Activated CD8-positive, alpha-beta memory T cell treated with anti-CD3 and anti-CD28 coated beads, Interleukin-2, amount 50 U/mL, for 48 hours (primary cell): ENCODE measurements around the gene B4GALNT4.
A peak's percentile ranks its signal among the peaks of the same experiment; 100 is the strongest.
"Not testable (repeated sequence)": the region's sequence is repeated elsewhere in the genome, so short reads cannot be mapped to it uniquely, and the experiment has no call there.

ENCODE experiments used
- DNase-seq: peaks from one replicate; pipeline ENCODE4 v3.0.0-alpha.2; 2020

Gene B4GALNT4

DNA sequence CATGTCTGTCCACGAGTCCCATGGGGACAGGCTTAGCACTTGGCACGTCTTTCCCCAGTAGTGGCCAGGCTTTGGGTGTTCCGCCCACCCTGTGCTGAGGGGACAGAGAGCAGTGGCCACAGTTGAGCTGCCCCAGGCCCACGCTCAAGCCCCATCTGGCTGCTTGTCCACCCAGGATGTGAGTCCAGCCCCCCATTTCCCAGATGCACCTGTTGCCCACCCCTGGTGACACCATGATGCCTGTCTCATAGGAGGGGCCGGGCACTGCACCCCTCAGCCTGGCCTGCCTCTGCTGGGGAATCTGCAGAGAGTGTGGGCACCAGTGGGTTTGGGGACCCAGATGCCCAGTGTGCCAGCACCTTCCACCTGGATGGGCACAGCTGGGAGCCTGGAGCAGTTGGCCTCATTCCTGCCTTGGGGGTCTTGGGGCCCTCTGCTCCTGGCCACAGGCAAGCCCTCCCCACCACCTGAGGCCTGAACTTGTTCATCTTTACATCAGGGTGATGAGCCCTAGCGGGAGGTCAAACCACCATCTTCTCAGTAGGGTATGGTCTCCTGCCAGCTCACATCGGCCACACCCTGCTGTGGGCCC is 39.8 kb downstream of the B4GALNT4 start:
- no peak for DNase-seq

DNA sequence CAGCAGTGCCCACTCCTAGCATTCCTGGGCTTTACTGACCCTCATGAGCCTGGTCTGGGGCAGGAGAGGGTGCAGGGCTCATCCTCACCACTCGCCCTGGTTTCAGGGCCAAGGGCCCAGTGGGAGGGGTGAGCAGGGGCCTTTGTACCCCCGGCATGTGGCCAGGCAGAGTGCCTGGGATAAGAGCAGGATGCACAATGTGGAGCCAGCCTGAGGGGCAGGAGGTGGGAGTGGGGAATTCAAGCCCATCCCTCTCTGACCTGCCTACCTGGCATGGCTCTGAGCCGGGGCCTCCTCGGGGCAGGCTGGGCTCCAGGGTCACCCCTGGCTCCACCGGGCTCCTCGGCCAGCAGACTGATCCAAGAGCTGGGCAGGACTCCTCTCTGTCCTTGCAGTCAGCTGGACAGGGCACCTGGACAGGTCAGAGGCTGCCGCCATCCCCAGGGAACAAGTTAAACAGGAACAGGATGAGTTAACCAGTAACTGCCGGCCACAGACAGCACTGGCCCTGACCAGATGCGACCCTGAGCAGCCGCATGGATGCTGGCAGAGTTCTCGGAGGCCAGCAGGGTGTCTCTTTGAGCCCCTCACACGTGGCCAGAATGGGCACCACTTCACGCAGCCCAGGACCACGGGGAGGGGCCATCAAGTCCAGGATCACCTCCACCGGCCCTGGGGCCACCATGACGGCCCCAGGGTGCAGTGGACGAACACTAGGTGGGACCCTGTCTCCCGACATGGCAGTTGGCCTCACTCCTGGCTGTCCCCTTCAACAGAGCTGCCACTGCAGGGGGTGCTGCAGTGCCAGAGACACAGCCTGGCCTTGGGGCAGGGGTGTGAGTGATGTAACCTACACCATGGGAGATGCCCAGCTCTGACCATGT is 40.5 kb downstream of the B4GALNT4 start:
- DNase-seq, result no peak

DNA sequence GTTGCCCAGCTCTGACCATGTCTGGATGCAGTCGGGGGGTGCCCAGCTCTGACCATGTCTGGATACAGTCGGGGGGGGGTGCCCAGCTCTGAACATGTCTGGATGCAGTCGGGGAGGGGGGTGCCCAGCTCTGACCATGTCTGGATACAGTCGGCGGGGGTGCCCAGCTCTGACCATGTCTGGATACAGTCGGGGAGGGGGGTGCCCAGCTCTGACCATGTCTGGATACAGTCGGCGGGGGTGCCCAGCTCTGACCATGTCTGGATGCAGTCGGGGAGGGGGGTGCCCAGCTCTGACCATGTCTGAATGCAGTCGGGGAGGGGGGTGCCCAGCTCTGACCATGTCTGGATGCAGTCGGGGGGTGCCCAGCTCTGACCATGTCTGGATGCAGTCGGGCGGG is 41.4 kb downstream of the B4GALNT4 start:
- not testable (repeated sequence) for DNase-seq

DNA sequence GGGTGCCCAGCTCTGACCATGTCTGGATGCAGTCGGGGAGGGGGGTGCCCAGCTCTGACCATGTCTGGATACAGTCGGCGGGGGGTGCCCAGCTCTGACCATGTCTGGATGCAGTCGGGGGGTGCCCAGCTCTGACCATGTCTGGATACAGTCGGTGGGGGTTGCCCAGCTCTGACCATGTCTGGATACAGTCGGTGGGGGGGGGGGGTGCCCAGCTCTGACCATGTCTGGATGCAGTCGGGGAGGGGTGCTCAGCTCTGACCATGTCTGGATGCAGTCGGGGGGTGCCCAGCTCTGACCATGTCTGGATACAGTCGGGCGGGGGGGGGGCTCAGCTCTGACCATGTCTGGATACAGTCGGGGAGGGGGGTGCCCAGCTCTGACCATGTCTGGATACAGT is 42.2 kb downstream of the B4GALNT4 start:
- DNase-seq, result not testable (repeated sequence)

DNA sequence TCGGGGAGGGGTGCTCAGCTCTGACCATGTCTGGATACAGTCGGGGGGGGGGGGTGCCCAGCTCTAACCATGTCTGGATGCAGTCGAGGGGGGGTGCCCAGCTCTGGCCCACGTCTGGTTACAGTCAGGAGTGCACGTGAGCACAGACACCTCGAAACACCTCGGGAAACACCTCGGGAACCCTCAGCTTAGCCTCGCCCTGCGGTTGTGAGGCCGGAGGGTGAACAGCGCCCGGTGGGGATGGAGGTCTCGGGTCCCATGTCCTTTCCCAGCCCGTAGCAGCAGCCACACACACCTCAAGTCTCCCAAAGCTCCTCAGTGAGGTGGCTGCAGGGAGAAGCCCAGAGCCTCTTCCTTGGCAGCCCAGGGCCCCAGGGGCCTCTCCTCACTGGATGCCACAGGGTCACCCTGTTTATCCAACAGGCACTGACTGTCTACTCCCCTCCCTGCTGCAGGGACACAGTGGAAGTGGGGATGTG is 43.4 kb downstream of the B4GALNT4 start:
- DNase-seq, result no peak

DNA sequence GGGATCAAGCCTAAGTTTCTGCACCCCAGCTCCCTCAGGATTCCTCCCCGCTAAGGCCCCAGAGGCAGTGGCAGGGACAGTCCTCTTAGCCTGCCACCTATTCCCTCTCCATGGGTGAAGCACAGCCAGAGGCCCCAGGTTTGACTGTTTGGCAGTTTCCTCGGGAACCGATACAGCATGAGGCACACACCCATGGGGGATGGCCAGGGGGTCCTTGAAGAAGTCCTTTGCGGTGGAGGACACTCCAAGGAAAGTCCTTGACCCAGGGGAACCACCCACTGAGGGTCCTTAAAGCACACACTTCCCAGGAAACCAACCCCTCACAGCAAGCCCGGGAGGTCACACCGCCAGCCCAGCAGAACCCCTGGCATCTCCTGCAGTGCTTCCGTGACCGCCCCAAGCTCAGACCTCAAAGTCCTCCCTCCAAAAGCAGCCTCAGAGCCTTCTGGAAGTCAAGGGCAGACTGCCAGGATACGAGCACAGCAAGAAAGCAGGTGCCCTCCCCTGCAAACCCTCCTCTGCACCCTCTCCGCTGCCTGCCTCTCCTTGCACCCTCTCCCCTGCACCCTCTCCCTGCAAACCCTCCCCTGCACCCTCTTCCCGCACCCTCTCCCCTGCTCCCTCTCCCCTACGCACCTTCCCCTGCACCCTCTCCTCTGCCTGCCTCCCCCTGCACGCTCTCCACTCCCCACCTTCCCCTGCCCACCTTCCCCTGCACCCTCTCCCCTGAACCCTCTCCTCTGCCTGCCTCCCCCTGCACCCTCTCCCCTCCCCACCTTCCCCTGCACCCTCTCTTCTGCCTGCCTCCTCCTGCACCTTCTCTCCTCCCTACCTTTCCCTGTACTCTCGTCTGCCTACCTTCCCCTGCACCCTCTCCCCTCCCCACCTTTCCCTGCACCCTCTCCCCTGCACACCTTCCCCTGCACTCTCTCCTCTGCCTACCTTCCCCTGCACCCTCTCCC is 44.1 kb downstream of the B4GALNT4 start:
- no peak for DNase-seq

DNA sequence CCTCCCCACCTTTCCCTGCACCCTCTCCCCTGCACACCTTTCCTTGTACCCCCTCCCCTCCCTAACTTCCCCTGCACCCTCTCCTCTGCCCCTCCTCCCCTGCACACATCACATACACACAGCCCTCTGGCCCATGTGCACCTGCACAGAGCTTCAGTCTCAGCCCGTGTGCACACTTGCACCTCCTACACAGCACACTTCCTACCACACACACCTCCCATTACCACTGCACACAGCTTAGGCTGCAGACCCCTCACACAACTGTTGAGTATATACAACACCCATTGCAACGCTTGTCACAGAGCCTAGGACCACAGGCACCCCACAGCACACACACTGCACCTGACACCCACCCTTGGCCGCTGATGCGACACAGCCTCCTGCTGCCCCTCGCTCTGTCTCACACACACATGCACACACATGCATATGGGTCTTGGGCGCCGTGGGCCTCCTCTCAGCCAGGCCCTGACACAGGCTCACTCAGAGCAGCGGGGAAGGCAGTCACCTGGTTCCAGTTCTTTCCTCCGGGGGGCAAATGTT is 45.1 kb downstream of the B4GALNT4 start:
- DNase-seq, result no peak

DNA sequence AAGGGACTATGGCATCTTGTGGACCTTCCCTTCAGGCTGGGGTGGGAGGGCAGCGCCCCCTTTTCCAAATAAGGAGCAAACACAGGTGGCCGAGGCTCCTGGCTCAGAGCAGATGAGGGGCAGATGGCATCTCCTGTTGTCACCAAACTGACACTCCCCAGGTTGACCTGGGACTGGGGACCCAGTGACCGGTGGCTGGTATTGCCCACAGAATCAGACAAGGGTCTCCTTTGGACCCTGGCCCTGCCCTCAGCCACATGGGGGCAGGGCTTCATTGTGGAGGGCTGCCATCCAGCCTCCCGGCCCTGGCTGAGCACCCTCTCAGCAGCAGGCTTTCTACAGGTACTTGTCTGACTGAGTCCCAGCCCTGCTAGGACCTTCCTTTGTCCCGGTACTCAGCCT is 46.3 kb downstream of the B4GALNT4 start:
- DNase-seq, result no peak

DNA sequence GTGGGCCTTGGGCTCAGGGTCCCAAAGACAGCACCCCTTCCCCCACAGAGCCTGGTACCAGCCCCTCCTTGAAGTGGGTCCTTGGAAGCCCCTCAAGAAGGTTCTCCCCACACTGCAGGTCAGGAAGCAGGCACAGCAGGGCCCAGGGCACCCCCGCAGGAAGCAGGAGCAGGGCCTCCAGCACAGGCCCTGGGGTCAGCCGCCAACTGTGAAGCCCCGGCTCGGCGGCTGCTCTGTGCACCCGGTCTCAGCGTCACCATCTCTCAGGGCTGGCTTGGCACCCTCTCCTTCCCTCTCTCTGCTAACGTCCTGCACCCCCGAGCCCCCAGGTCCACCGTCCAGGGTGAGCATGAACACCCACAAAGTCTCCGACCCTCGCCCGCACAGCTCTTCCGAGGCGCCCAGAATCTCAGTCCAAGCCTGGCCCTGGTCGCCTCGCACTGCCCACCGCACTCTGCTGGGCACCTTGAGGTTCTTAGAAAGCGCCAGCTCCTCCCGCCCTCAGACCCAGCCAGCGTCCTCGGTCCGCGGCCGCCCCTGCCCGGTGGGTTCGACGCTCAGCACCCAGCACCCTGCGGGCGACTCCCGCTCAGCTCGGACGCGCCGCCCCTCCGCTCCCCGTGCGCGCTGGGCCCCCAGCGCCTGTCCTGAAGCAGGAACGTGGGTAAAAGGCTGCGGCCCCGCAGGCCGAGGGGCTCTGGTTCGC is 46.9 kb downstream of the B4GALNT4 start:
- no peak for DNase-seq

DNA sequence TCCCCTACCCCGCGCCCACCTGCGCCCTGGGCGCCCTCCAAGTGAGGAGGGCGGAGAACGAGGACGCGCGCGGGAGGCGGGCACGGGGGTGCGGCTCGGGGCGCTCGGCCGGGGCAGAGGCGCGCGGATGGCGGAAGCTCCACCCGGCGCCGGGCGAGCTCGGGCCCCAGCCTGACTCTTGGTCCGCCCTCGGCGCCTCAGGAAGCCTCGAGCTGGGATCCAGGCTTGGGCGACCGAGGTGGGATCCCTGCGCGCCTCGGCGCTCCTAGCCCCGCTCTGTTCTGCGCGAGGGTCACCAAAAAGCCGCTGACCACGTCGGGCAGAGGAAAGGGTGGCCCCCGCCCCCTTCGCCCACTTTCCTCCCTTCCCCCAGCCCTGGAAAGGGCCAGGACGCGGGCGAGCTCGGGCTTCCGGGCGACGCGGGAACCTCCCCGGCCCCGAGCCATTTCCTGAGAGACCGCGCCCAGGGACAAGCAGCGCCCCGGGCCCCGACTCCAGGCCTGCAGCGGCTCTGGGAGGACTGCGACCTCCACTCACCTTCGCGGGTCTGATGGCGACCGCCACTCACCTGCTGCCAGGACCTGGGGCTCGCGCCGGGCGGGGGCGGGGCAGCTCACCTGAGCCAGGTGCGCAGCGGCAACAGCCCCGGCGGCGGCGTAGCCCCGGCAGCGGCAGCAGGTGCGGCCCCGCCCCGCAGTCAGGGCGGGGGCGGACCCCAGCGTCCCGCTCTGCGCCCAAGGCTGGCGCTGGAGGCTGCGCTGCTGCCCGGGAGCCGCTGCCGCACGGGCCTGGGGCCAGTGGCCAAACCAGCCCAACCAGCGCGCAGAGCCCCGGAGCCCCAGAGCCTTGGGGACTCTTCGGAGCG is 47.7 kb downstream of the B4GALNT4 start:
- DNase-seq, result no peak

DNA sequence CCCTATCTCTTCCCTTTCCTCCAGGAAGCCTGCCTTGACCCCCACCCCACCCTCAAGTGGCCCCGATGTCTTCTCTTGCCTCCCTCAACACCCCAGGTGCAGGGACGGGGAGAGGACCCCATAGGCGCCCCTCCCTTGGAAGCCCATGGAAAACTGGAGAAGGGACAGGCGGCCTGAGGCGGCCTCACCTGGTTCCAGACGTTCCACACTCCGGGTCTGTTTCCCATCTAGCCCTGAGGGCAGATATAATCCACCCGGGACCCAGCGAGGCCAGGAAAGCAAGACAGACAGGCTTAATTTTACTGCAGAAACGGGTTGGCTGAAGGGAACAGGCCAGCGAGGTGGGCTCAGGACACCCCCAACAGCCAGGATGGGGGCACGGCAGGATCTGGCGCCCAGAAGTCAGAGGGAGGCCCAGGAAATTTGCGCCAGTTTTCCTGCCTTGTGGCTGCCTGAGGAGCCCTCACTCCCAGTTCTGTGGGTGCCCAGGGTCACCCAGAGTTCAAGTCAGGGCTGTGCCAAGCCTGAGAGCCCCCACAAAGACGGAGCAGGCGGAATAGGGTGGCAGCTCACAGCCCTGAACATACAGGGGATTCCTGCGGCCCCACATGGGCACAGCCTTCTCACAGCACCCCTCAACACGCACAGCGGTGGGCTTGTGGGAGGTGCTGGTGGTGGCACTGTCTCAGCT is 48.5 kb downstream of the B4GALNT4 start:
- no peak for DNase-seq

DNA sequence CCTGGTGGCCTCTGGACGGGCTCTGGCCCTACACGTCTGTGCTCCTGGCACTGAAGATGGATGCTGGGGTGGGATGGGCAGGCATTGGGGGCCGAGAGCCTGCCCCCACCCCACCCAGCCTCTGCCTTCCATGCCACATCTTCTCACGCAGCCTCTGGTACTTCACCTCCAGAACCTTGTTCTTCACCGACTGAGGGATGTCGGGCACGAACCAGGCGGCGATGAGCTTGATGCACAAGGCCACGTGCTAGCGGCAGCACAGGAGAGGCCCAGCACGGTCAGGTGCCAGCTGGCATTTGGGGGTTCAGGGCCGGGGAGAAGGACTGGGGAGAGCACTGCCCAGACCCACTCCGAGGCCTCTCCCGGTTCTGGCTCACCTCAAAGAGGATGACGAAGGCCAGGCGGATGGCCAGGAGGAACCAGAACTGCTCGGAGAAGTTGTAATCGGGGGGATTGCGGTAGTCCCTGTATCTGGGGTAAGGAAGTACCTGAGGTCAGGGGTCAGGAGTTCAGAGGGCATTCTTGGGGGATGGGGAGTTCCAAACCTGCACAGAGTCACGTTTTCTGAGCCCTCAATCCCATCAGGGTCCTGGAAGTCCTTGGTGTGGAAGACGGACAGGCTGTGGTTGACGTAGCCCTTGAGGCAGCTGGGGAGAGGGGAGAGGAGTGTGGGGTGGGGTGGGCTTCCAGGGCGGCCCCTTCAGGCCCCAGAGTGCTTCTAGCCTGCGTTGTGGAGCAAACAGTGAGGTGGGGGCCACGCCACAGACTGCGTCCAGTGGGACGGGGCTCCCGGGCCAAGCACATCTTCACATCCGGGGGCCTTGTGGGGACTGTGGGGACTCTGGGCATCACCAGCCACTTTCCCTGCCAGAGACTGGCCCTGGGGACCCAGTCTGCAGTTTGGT is 49.3 kb downstream of the B4GALNT4 start:
- DNase-seq, result no peak

DNA sequence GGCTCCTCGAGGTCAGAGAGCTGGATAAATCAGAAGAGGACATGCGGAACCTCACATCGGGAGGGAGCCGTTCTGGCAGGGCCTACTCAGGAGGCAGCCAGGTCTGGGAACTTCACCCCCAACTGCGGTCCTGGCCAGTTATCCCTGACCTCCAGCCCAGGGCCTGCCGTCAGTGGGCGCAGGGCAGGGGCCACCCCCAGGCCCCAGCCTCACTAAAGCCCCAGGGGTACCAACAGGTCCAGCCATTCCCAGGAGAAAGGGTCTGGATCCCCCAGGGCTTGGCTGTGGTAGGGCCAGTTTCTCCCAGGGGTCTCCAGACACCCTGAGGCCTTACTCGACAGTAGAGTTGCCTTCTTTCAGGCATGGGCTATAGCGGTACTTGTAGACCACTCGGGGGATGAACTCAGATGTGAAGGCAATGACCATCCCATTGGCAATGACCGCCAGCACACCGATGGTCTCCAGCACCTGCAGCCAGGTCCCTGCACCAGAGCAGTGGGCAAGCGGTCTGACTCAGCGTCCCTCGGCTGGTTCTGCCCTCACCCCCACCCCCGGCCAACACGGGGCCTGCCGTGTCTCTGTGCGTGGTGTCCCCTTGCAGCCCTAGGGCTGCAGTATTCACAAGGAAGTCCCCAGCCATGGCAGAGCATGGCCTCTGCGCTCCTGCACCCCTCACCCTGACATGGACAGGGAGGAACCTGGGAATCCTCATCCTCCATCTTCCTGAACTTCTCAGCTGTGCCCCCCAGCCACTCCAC is 50.1 kb downstream of the B4GALNT4 start:
- no peak for DNase-seq

DNA sequence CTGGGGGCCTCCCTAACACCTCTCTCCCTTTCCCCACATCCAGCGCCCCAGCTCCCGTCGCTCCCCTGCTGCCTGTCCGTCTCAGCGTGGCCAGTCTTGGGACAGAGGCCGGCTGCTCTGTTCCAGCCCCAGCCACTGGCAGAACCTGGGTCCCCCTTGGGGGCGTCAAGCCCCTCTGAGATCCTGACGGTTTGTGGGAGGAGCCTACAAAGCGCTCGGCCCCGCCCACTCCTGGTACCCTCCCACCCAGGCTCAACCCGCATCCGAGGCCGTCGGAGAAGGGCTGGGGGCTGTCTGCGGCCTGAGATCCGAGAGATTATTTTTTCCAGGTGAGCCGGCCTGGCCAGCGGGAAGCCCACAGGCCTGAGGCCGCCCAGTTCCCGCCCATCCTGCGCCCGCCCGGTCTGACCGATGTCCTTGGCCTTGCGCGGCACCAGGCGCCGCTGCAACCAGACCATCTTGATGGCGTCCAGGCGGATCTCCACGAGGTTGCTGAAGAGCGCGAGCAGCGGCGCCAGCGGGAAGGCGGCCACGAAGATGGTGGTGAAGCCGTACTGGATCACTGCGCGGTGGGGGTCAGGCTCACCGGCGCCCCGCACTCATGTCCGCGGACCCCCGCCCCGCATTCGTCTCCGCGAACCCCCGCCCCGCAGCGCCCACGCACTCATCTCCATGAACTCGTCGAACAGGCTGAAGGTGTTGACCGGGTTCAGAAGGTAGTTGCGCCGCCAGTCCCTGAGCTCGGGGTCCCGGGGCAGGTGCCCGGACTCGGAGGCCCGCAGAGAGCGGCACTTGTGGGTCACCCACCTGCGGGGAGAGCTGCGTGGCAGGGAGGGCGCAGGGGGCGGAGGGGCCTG is 51.0 kb downstream of the B4GALNT4 start:
- DNase-seq, result peak; percentile 48

DNA sequence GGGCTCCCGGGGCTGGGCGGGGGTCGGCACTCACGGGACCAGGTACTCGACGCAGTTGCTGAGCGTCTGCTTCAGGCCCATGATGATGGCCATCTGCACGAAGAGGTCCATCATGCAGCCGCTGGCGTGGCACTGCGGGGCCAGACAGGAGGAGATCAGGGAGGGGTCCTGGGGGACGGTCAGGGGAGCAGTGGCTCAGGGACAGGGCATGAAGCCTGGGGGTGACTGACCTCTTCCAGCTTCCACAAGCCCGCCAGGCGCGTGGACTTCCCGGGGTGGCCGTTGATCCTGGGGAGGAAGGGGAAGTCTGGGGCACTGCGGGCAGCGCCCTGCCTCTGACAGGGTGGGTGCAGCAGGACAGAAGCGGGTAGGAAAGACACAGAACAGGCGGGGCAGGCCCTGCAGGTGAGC is 51.6 kb downstream of the B4GALNT4 start:
- peak; percentile 48 for DNase-seq

DNA sequence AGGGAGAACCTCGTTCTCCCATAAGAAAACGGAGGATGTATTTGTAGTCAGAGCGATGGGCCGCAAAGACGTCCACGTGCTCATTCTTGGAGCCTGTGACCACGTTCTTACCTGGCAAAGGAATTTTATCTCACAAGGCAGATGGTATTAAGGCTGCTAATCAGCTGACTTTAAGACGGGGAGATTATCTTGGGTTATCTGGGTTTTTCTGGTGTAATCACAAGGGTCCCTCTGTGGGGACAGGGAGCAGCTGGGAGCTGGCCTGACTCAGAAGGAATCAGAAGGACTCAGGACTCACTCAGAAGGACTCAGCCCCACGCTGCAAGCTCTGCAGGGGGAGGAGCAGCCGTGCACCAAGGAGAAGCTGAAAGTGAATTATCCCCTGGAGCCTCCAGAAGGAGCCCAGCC is 53.0 kb downstream of the B4GALNT4 start:
- no peak for DNase-seq

DNA sequence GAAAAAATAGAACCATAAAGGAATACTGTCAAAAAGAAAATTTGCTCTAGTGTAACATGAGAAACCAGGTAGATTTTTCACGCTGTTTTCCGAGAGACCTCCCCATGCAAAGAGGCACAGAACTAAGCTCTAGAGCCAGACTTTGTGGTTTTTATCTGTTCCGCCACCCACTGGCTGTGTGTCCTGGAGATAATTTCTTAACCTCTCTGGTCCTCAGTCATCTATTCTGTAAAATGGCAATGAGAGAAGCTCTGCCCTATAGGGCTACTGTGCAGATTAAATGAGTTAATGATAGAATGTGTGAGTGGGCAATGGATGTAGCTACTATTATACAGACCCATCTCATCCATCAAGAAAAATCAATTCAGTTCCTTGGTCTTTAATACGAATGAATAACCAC is 54.9 kb downstream of the B4GALNT4 start:
- DNase-seq, result no peak

DNA sequence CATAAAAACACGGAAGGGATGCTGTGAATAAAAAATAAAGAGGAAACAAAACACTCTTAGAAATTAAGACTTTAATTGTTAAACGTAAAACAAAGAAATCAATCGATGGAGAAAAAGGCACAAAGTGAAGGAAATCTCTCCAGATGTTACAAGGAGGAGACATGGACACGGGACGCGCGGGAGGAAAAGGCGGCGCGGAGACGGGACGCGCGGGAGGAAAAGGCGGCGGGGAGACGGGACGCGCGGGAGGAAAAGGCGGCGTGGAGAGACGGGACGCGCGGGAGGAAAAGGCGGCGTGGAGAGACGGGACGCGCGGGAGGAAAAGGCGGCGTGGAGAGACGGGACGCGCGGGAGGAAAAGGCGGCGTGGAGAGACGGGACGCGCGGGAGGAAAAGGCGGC is 55.5 kb downstream of the B4GALNT4 start:
- DNase-seq, result not testable (repeated sequence)
